Measurements from ENCODE around the gene CWC22.

DNA sequence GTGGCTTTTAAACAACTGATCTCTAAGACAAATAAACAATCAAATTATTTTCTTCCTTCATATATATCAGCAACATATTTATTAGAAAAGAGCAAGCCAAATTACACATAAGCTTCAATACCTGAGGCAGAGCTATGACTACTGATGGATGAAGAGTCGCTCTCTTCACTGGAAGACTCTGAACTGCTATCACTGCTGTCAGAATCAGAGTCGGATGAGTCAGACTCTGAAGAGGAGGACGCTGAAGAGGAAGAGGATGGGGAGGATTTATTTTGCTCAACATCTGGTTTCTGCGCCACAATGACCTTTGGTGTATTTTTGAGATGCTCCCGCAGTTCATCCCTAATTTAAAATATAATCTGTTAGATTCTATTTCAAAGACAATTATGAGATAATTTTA is 56.7 kb downstream of the CWC22 start:
- no peak for TF ChIP-seq EZH2 (IDR thresholded peaks at IDR 0.05; ENCODE audit: low read length, unreplicated experiment)
- TF ChIP-seq, protein P1, sequence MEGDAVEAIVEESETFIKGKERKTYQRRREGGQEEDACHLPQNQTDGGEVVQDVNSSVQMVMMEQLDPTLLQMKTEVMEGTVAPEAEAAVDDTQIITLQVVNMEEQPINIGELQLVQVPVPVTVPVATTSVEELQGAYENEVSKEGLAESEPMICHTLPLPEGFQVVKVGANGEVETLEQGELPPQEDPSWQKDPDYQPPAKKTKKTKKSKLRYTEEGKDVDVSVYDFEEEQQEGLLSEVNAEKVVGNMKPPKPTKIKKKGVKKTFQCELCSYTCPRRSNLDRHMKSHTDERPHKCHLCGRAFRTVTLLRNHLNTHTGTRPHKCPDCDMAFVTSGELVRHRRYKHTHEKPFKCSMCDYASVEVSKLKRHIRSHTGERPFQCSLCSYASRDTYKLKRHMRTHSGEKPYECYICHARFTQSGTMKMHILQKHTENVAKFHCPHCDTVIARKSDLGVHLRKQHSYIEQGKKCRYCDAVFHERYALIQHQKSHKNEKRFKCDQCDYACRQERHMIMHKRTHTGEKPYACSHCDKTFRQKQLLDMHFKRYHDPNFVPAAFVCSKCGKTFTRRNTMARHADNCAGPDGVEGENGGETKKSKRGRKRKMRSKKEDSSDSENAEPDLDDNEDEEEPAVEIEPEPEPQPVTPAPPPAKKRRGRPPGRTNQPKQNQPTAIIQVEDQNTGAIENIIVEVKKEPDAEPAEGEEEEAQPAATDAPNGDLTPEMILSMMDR (conservative IDR thresholded peaks at IDR 0.05; ENCODE audit: low read depth, low read length), result no peak
- no peak for TF ChIP-seq EZH2phosphoT487 (IDR thresholded peaks at IDR 0.05; ENCODE audit: borderline replicate concordance, low read length)

All from PC-3 (cell line).